GM19239 (cell line): ENCODE data around the gene PIK3R1.

Experiments
- DNase-seq: peaks from one replicate; pipeline ENCODE4 v3.0.0; 2011; ENCODE audit warnings: low spot score; ENCODE audit not compliant: insufficient read length
- FAIRE-seq: peaks from 2 replicates; lab custom pipeline; 2011; peaks lifted over from hg19 to GRCh38; lab: Jason Lieb, UNC

PIK3R1 gene

GRCh38 chr5:68265822-68266395 is 50.4 kb downstream of the PIK3R1 start:
- FAIRE-seq (no peak), DNase-seq (no peak)

DNA sequence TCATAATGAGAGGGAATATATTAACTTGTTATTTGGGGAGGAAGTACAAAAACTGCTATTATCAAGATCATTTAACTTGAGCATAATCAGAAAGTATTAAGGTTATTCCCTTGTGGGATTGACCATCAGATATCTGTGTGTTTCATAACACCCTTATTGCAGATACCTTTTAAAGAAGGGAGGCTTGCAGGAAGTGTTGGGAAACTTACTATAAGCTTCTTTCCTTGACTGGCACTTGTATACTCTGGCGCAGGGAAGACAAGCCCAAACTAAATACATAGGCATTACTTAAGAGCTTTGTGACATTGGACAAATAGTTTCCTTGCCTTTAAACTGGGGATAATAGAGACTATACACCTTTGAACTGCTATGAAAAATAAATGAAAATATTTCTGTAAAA is 50.9 kb downstream of the PIK3R1 start:
- FAIRE-seq: peak; percentile 66

GRCh38 chr5:68267066-68267465 is 51.5 kb downstream of the PIK3R1 start:
- no peak for DNase-seq
- no peak for FAIRE-seq

More for the DNA sequence above, 50.9 kb downstream of the PIK3R1 start:
- no peak for DNase-seq

- DNase-seq (no peak), FAIRE-seq (peak; percentile 52)
Observed at GRCh38 chr5:68268101-68268851, 52.7 kb downstream of the PIK3R1 start.

GRCh38 chr5:68268852-68269130 is 53.2 kb downstream of the PIK3R1 start:
- DNase-seq: no peak
- no peak for FAIRE-seq

- peak; percentile 61 for FAIRE-seq
Observed at GRCh38 chr5:68269820-68270219, 54.3 kb downstream of the PIK3R1 start.

DNA sequence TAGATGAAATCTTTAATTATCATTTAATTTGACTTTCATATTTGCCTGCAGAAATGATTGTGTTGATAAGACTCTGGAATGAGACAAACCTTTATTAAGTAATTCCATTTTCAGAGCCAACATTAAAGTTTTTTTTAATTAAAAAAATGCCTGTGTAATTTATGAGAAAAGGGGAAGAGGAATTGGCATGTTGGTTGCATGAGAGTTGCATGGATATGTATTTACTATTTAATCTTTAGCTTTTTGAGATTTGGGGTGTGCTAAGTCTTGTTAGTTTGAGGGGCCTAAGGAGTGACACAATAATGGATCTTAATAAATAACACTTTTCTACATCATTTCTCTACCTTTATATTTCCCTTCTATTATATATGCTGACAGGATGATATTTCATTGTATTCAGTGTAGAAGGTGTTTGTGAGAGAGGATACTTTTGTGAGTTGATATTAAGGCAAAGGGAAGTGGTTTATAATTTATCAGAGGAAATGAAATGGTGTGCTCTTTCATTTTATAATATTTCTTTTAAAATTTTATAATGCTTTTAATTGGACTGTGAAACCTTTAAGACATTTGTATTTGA is 54.9 kb downstream of the PIK3R1 start:
- FAIRE-seq: no peak

More at GRCh38 chr5:68269820-68270219, 54.3 kb downstream of the PIK3R1 start:
- no peak for DNase-seq

GRCh38 chr5:68271124-68271523 is 55.6 kb downstream of the PIK3R1 start:
- DNase-seq (no peak), FAIRE-seq (no peak)

More for the DNA sequence above, 54.9 kb downstream of the PIK3R1 start:
- no peak for DNase-seq

- peak; percentile 60 for FAIRE-seq
- DNase-seq: no peak
Observed at GRCh38 chr5:68272289-68272688, 56.7 kb downstream of the PIK3R1 start.

GRCh38 chr5:68273717-68274409 is 58.3 kb downstream of the PIK3R1 start:
- DNase-seq (no peak), FAIRE-seq (peak; percentile 95)

GRCh38 chr5:68274847-68275651 is 59.5 kb downstream of the PIK3R1 start:
- peak; percentile 84 for FAIRE-seq
- no peak for DNase-seq

GRCh38 chr5:68276740-68277139 is 61.2 kb downstream of the PIK3R1 start:
- no peak for FAIRE-seq
- no peak for DNase-seq

GRCh38 chr5:68277431-68277830 is 61.9 kb downstream of the PIK3R1 start:
- DNase-seq (no peak), FAIRE-seq (no peak)

DNA sequence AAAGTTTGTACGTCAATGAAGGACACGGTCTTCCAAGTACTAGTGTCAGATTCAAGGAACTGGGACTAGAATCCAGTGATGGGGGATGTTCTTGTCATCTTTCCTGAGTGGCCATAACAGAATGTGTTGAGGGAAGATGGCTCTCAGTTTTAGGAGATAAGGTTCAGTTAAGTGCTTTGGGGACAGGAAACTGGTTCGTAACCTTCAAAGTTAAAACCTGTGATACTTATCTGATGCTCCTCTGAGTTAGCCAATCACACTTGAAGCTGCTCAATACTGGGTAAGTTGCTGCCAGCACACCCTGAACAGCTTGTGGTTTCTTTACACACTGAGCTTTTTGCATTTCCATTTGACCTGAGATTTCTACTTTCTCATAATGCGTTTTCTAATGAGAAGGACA is 64.4 kb downstream of the PIK3R1 start:
- FAIRE-seq: no peak
- no peak for DNase-seq

DNA sequence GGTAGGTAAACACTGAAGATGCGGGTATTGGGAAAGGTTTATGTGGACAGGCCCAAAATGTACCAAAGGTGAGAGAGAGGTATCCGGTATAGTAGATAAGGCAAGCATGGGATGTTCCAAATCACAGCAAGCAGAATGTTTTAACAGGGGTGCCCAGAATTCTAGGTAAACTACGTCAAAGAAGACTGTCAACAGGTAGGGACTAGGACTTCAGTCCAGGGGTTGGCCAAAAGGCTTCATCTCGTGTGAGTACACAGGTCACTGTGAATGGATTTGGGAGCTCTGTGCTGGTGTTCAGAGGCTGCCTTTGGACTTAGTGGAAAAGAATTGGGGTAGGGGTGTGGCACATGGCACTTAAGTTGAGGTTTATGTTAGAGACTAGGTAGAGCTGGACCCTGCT is 66.4 kb downstream of the PIK3R1 start:
- DNase-seq (no peak), FAIRE-seq (no peak)

DNA sequence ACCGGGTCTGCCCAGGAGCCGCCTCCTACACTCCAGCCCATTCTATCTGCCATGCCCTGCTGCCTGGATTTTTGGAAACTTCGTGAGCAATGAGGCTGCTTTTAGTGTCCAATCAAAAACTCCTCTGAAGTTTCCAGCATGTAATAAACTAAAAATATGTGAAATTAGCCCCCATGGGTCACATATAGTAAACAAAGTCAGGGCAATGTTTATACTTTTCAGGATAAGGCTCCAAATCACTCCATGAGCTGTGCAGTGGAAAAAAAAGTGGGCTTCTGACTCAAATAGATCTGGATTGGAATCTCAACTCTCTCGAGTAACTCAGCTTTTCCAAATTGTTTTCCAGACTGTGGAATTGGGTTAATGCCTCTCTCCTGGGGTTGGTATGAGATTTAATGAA is 68.2 kb downstream of the PIK3R1 start:
- FAIRE-seq (no peak), DNase-seq (no peak)

- FAIRE-seq: peak; percentile 79
- DNase-seq: no peak
Observed at GRCh38 chr5:68285075-68285840, 69.7 kb downstream of the PIK3R1 start.

GRCh38 chr5:68285851-68286611 is 70.5 kb downstream of the PIK3R1 start:
- peak; percentile 68 for FAIRE-seq

GRCh38 chr5:68286612-68286912 is 71.0 kb downstream of the PIK3R1 start:
- no peak for FAIRE-seq
- no peak for DNase-seq

More at GRCh38 chr5:68285851-68286611, 70.5 kb downstream of the PIK3R1 start:
- no peak for DNase-seq
